AG08395 (cell line): ENCODE data around the gene ZKSCAN3.
"Not testable (repeated sequence)": the region's sequence is repeated elsewhere in the genome, so short reads cannot be mapped to it uniquely, and the experiment has no call there.

Source experiments
- DNase-seq: peaks from one replicate; pipeline ENCODE4 v3.0.0; 2012; ENCODE audit warnings: mixed read lengths, low spot score

ZKSCAN3 gene

GRCh38 chr6:28377879-28378278 is 28.1 kb downstream of the ZKSCAN3 start:
- no peak for DNase-seq

GRCh38 chr6:28378644-28379043 is 28.9 kb downstream of the ZKSCAN3 start:
- no peak for DNase-seq

GRCh38 chr6:28380381-28380780 is 30.6 kb downstream of the ZKSCAN3 start:
- DNase-seq: no peak

- DNase-seq: peak; percentile 10
Measured at GRCh38 chr6:28383235-28384142, 33.7 kb downstream of the ZKSCAN3 start.

GRCh38 chr6:28384143-28384533 is 34.4 kb downstream of the ZKSCAN3 start:
- no peak for DNase-seq

GRCh38 chr6:28390688-28391087 is 40.9 kb downstream of the ZKSCAN3 start:
- DNase-seq: no peak

- peak; percentile 19 for DNase-seq
Measured at GRCh38 chr6:28393912-28394662, 44.3 kb downstream of the ZKSCAN3 start.

GRCh38 chr6:28395918-28396317 is 46.2 kb downstream of the ZKSCAN3 start:
- DNase-seq: no peak

- DNase-seq: peak; percentile 80
Measured at GRCh38 chr6:28399350-28400121, 49.8 kb downstream of the ZKSCAN3 start, which contains the start of gene ZSCAN12. Gene ZSCAN12 (minus strand): TSS chr6:28399747. CDS start chr6:28398405, 1,342 bp downstream.

GRCh38 chr6:28400122-28400451 is 50.3 kb downstream of the ZKSCAN3 start:
- DNase-seq: no peak

GRCh38 chr6:28401172-28401571 is 51.4 kb downstream of the ZKSCAN3 start:
- no peak for DNase-seq

- DNase-seq: no peak
Measured at GRCh38 chr6:28402197-28402596, 52.5 kb downstream of the ZKSCAN3 start.

- not testable (repeated sequence) for DNase-seq
Measured at GRCh38 chr6:28403923-28404322, 54.2 kb downstream of the ZKSCAN3 start.

- no peak for DNase-seq
Measured at GRCh38 chr6:28407401-28407800, 57.7 kb downstream of the ZKSCAN3 start.

GRCh38 chr6:28408076-28408802 is 58.5 kb downstream of the ZKSCAN3 start:
- no peak for DNase-seq

GRCh38 chr6:28410767-28411166 is 61.0 kb downstream of the ZKSCAN3 start:
- no peak for DNase-seq

- no peak for DNase-seq
Measured at GRCh38 chr6:28413681-28414080, 63.9 kb downstream of the ZKSCAN3 start.
